Motor neuron (in vitro differentiated cells): ENCODE results near the gene ZNRD2. TPM values are rescaled to one million over a fixed set of nuclear protein-coding genes. Genes with fewer than 3 reads are reported as not detected.

Experiments
- ATAC-seq, 8 experiments: fragments of 200-7000 bp; cut with Tn5 transposase; replicated peaks in 6 of 8; 2 replicates each; pipeline ENCODE4 v1.8.0; 2021; ENCODE audit warnings: mild to moderate bottlenecking in 8 of 8, moderate library complexity in 8 of 8
- H3K27ac ChIP-seq, 2 donors: fragments of 250-450 bp; sonication (Bioruptor Pico); 2 replicates each; pipeline ENCODE4 v1.9.0; 2021; ENCODE audit warnings: antibody characterized with exemption in 2 of 2, mild to moderate bottlenecking in 2 of 2, moderate library complexity in 1 of 2
- H3K4me1 ChIP-seq, 2 donors: fragments of 250-450 bp; sonication (Bioruptor Pico); replicated peaks in 1 of 2; 2 replicates each; pipeline ENCODE4 v1.6.1; 2021; ENCODE audit warnings: antibody characterized with exemption in 2 of 2, mild to moderate bottlenecking in 2 of 2, moderate library complexity in 1 of 2
- H3K4me3 ChIP-seq, 5 donors: fragments of 250-450 bp; sonication (Bioruptor Pico); 2 replicates each; pipeline ENCODE4 v1.9.0; 2021; ENCODE audit warnings: antibody characterized with exemption in 5 of 5, mild to moderate bottlenecking in 5 of 5, moderate library complexity in 4 of 5
- WGBS, 10 experiments: fragments of 450-650 bp; shearing (Covaris generic); methylation state at CpG; one replicate each; pipeline ENCODE4 v1.0.0; 2022; 5-methylcytosine and 5-hydroxymethylcytosine counted together
- in situ Hi-C, 9 experiments: fragments of 400-800 bp; cut with MboI; loops; one replicate each; pipeline ENCODE4 v1.15.0; 2021; ENCODE audit warnings: low sequenced_read_pairs in 9 of 9, low pct_unique_long_range_greater_than_20kb in 2 of 9; ENCODE audit not compliant: unreplicated experiment in 9 of 9
- total RNA-seq, 8 experiments: library from RNA; unstranded; fragments of 300-600 nt; gene quantifications; 2 replicates each; pipeline versions ENCODE4 v1.2.3 to v1.2.4, GENCODE V29; 2022

Gene ZNRD2
- total RNA-seq, 8 experiments from 2014 or later = 37.4 to 74.2 (median 55.0) TPM

DNA sequence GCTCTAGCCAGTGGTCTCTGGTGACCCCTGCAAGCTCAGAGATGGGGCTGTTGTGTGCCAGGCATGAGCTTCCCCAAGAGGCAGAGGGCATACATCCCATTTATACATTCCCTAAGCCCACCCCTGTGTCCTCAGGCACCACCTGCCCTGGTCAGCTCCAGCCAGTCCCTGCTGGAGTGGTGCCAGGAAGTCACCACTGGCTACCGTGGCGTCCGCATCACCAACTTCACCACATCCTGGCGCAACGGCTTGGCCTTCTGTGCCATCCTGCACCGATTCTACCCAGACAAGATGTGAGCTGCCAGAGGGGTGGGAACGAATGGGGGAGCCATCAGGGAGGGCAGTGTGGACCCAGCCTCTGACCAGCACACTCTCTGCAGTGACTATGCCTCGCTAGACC is 13.8 kb downstream of the ZNRD2 start:
- WGBS, 10 experiments = 59 to 68% (median 67%) methylated on average over 1 to 4 of the region's 8 CpGs; no CpG with 5 or more reads in 6 of the 10 experiments
- in situ Hi-C loops = no loop called here
- peaks cover 9 to 29% of the 10 kb centered on the region in 2 donors for H3K4me1 ChIP-seq
- no peak overlapping the region for H3K27ac ChIP-seq
- peak in 1 of 8 experiments; percentile 5 for ATAC-seq
- no peak overlapping the region for H3K4me3 ChIP-seq

DNA sequence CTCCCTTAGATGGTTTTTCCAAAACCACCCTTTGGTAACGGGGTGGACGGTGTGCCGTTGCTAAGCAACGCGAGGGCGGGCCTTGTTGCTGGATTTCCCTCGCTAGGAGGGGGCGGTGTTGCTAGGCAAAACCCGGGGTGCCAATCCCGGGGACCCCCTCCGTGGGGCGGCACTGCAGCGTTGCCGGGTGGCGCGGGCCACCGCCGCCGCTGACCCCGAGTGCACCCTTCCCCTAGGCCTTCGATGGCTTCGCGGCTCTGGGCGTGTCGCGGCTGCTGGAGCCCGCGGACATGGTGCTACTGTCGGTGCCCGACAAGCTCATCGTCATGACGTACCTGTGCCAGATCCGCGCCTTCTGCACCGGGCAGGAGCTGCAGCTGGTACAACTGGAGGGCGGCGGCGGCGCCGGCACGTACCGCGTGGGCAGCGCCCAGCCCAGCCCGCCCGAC is 14.5 kb downstream of the ZNRD2 start:
- ATAC-seq = peak in 4 of 8 experiments; percentile 36 to 50 (median 46)
- H3K4me3 ChIP-seq = no peak overlapping the region
- 0 to 73% (median 13%) methylated on average over 4 to 9 of the region's 46 CpGs; no CpG with 5 or more reads in 7 of the 10 experiments for WGBS, 10 experiments
- in situ Hi-C loops = no loop called here
- H3K4me1 ChIP-seq = peaks cover 9 to 32% of the 10 kb centered on the region in 2 donors
- no peak overlapping the region for H3K27ac ChIP-seq

GRCh38 chr11:65585396-65586246 is 15.3 kb downstream of the ZNRD2 start:
- peak in 1 of 8 experiments; percentile 7 for ATAC-seq
- WGBS, 10 experiments = 49 to 100% (median 84%) methylated on average over 1 to 12 of the region's 51 CpGs; no CpG with 5 or more reads in 5 of the 10 experiments
- no peak overlapping the region for H3K27ac ChIP-seq
- no peak overlapping the region for H3K4me3 ChIP-seq
- H3K4me1 ChIP-seq = peaks cover 9 to 32% of the 10 kb centered on the region in 2 donors
- in situ Hi-C loops = no loop called here

GRCh38 chr11:65586247-65586630 is 16.0 kb downstream of the ZNRD2 start:
- Histone ChIP-seq H3K27ac (no peak overlapping the region), H3K4me1 (peaks cover 9 to 32% of the 10 kb centered on the region in 2 donors), H3K4me3 (no peak overlapping the region)
- no peak for ATAC-seq
- in situ Hi-C loops = no loop called here
- WGBS, 10 experiments = 20 to 90% (median 81%) methylated on average over 1 to 3 of the region's 4 CpGs; no CpG with 5 or more reads in 3 of the 10 experiments

DNA sequence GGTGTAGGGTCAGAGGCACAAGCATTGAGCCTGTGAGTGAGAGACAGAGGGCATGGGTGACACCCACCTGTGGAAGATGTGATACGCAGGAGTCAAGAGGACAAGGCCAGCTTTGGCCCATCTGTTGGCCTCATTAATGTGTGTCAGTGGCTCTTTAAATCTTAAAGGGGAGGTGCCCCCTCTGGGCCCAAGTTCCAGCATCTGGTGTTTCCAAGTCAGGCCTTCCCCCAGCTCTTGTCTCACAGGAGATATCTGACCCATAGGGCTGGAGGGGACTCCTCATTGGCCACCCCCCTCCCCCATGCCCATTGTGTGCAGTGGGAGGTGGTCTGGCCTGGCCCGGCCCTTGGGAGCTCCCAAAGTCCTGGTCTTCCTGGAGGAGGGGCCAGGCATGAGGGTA is 16.4 kb downstream of the ZNRD2 start:
- 33 to 41% methylated on average over 1 to 2 of the region's 2 CpGs; no CpG with 5 or more reads in 8 of the 10 experiments for WGBS, 10 experiments
- in situ Hi-C loops = no loop called here
- peak in 6 of 8 experiments; percentile 8 to 86 (median 18) for ATAC-seq
- Histone ChIP-seq H3K4me1 (peaks cover 9 to 32% of the 10 kb centered on the region in 2 donors), H3K4me3 (no peak overlapping the region), H3K27ac (no peak overlapping the region)

GRCh38 chr11:65588199-65589054 is 18.1 kb downstream of the ZNRD2 start:
- Histone ChIP-seq H3K4me1 (peaks cover 12 to 35% of the 10 kb centered on the region in 2 donors), H3K4me3 (no peak overlapping the region), H3K27ac (no peak overlapping the region)
- peak in 4 of 8 experiments; percentile 4 to 51 (median 16) for ATAC-seq
- 58 to 100% (median 60%) methylated on average over 1 to 4 of the region's 13 CpGs; no CpG with 5 or more reads in 7 of the 10 experiments for WGBS, 10 experiments
- in situ Hi-C loops = no loop called here

DNA sequence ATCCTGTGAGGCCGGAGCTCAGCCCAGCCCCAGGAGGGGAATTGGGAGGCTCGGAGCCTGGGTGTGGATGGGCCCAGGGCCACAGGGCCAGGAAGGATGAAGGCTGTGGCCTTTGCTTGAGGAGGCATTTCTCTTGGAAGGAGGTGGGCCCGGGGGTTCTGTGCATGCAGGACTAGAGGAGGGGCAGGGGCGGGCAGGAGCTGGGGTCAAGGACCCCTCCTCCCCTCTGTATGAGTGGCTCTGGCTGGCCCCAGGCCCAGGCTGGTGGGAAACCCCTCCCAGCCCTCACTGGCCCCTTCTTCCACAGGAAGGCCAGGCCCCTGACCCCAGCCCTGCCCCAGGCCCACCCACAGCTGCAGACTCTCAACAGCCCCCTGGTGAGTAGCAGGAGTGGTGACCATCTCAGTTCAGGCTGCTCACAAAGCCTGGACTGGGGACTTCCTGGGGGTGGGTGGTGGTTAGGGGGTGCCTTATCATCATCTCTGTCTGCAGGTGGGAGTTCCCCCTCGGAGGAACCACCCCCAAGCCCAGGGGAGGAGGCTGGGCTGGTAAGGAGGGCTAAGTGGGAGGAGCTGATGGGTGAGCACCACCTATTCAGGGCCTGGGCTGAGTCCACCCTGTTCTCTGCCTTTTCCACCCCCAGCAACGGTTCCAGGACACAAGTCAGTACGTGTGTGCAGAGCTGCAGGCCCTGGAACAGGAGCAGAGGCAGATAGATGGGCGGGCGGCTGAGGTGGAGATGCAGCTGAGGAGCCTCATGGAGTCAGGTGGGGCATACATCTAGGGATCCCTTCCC is 19.4 kb downstream of the ZNRD2 start:
- 13 to 62% (median 58%) methylated on average over 2 to 4 of the region's 9 CpGs; no CpG with 5 or more reads in 6 of the 10 experiments for WGBS, 10 experiments
- no peak overlapping the region for H3K27ac ChIP-seq
- H3K4me1 ChIP-seq = peaks cover 6 to 27% of the 10 kb centered on the region in 2 donors
- in situ Hi-C loops = no loop called here
- ATAC-seq = peak in 1 of 8 experiments; percentile 10
- H3K4me3 ChIP-seq = no peak overlapping the region

DNA sequence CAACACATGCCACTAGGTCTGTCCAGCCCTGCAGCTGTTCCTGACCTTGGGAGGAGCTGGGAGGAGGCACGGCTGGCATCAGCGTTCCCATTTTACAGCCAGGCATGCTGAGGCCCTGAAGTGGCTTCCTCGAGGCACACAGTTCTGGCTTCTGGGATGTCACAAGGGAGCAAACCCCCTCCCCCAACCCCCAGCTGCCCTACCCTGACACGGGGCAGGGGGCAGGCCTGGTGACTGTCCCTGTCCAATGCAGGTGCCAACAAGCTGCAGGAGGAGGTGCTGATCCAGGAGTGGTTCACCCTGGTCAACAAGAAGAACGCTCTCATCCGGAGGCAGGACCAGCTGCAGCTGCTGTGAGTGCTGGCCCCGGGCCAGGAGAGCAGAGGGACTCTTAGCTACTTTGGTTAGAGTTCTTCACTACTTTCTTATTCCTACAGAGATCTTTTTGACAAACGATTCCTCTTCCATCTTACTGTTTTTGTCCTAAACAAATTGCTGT is 20.0 kb downstream of the ZNRD2 start:
- in situ Hi-C loops = no loop called here
- Histone ChIP-seq H3K4me3 (no peak overlapping the region), H3K4me1 (peaks cover 4 to 25% of the 10 kb centered on the region in 2 donors), H3K27ac (no peak overlapping the region)
- ATAC-seq = no peak
- 0 to 71% (median 64%) methylated on average over 1 to 4 of the region's 8 CpGs; no CpG with 5 or more reads in 7 of the 10 experiments for WGBS, 10 experiments

DNA sequence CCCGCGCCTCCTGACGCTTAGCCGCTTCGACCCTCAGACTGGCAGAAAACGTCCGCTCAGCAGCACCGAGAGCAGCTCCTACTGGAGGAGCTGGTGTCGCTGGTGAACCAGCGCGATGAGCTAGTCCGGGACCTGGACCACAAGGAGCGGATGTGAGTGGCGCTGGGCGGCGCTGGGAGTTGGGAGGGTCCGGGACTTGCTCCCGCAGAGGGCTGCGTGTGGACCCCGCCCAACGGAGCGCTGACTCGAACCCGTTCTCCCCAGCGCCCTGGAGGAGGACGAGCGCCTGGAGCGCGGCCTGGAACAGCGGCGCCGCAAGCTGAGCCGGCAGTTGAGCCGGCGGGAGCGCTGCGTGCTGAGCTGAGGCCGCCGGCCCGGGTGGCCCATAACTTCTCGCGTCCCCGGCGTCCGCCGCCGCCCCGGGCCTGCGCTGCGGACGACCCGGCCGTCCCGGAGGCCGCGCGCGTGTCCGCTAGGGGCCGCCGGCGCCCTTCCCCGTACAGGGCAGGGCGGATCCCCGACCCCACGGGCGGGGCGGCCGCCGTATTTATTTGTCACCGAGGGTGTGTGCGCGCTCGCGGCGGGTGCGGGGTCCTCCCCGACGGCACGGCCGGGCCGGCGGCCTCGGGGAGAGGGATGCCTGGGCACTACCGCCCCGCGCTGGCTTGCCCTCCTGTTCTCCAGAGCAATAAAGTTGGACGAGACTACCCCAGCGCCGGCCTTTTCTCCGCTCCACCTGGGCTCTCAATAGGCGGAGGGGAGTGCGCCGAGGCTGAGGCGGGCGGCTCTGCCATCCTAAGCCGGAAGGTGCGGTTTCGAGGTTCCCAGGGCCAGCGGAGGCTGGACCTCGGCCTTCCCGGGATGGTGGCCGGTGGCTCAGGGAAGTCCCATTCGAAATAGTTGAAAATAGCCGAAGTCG is 21.9 kb downstream of the ZNRD2 start:
- peak in 6 of 8 experiments; percentile 61 to 85 (median 78) for ATAC-seq
- H3K4me1 ChIP-seq = peaks cover 4 to 17% of the 10 kb centered on the region in 2 donors
- no peak overlapping the region for H3K27ac ChIP-seq
- in situ Hi-C loops = no loop called here
- peak overlapping the region in 3 of 5 donors; percentile 17 to 18 (median 17) for H3K4me3 ChIP-seq
- WGBS, 10 experiments = 10 to 100% (median 40%) methylated on average over 1 to 24 of the region's 106 CpGs; no CpG with 5 or more reads in 5 of the 10 experiments

GRCh38 chr11:65592858-65593517 is 22.7 kb downstream of the ZNRD2 start:
- Histone ChIP-seq H3K27ac (no peak overlapping the region), H3K4me1 (peaks cover 4 to 14% of the 10 kb centered on the region in 2 donors), H3K4me3 (no peak overlapping the region)
- ATAC-seq = no peak
- in situ Hi-C loops = no loop called here
- WGBS, 10 experiments = 20 to 100% (median 80%) methylated on average over 1 to 10 of the region's 22 CpGs; no CpG with 5 or more reads in 5 of the 10 experiments
